SK-N-MC (cell line): Measurements from ENCODE around the gene CHD2.

Experiments used
- EZH2 ChIP-seq: fragments of 200-600 bp; sonication (generic); IDR thresholded peaks from one replicate; pipeline ENCODE4 v1.6.1; 2017; ENCODE audit warnings: antibody characterized with exemption
- FOXP2 ChIP-seq: optimal IDR thresholded peaks from 2 replicates; pipeline ENCODE3; 2011; ENCODE audit warnings: mild to moderate bottlenecking, moderate library complexity; ENCODE audit not compliant: insufficient read depth; ENCODE audit errors: extremely low read length, control extremely low read depth
- POLR2AphosphoS5 ChIP-seq: IDR thresholded peaks from 2 replicates; pipeline ENCODE4 v1.6.1; 2012; ENCODE audit warnings: mild to moderate bottlenecking, low read depth, low read length, borderline replicate concordance

DNA sequence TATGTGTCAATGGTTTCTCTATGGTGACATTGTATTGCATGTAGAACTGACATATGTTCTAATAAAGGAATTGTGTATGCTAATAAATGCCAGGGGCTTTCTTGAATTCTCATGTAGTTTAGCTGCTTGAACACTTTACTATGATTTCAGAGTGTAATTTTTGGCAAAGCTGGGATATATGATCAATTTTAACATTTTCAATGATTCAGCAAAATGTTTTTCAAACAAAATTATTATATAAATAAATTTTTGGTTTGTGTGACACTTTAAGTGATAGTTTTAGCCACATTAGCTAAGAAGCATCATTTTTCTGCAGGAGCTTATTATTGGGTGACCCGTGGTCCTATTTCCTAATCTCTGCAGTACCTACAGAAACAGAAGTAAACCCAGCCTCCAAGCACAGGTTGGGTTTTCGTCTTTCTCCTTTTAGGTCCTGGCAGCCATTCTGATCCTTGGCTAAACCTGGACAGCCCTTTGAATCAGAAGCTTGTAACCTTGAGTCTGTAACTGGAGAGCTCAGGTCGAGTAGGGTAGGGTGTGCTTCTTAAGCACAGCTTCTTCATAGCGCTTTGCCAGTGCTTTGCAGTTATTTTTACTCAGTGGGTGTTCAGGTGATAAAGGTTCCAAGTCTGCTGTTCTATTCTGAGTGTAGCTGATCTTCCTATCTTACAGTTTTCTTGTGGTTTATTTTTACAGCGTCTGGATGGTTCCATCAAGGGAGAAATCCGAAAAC is 74.2 kb downstream of the CHD2 start:
- no peak for TF ChIP-seq POLR2AphosphoS5
- no peak for TF ChIP-seq EZH2
- TF ChIP-seq FOXP2: no peak
